HG03565 (cell line): ENCODE results near the gene TMEM131.

ENCODE experiments used
- ATAC-seq: cut with Tn5 transposase; IDR thresholded peaks from one replicate; pipeline ENCODE4 v1.9.1; 2021; ENCODE audit warnings: mild to moderate bottlenecking, moderate library complexity; ENCODE audit not compliant: unreplicated experiment

TMEM131 gene

GRCh38 chr2:97770445-97770844 is 225.3 kb downstream of the TMEM131 start:
- ATAC-seq, result no peak

GRCh38 chr2:97769711-97770110 is 226.0 kb downstream of the TMEM131 start:
- ATAC-seq, result no peak

GRCh38 chr2:97769308-97769707 is 226.4 kb downstream of the TMEM131 start:
- no peak for ATAC-seq

GRCh38 chr2:97766567-97766966 is 229.2 kb downstream of the TMEM131 start:
- no peak for ATAC-seq

GRCh38 chr2:97765933-97766332 is 229.8 kb downstream of the TMEM131 start:
- no peak for ATAC-seq

GRCh38 chr2:97764559-97765263 is 231.0 kb downstream of the TMEM131 start:
- no peak for ATAC-seq

- ATAC-seq, result no peak
Measured at GRCh38 chr2:97763176-97763845, 232.4 kb downstream of the TMEM131 start.

GRCh38 chr2:97761192-97761591 is 234.6 kb downstream of the TMEM131 start:
- ATAC-seq, result no peak

- ATAC-seq, result no peak
Measured at GRCh38 chr2:97760480-97761049, 235.2 kb downstream of the TMEM131 start.

GRCh38 chr2:97759727-97760407 is 235.9 kb downstream of the TMEM131 start:
- ATAC-seq, result no peak

- no peak for ATAC-seq
Measured at GRCh38 chr2:97758131-97758705, 237.5 kb downstream of the TMEM131 start.

- ATAC-seq, result no peak
Measured at GRCh38 chr2:97757062-97757461, 238.7 kb downstream of the TMEM131 start.

GRCh38 chr2:97755491-97755890 is 240.3 kb downstream of the TMEM131 start:
- ATAC-seq, result no peak

GRCh38 chr2:97754690-97755346 is 240.9 kb downstream of the TMEM131 start:
- no peak for ATAC-seq

- no peak for ATAC-seq
Measured at GRCh38 chr2:97752342-97753334, 243.1 kb downstream of the TMEM131 start.

GRCh38 chr2:97751752-97752151 is 244.0 kb downstream of the TMEM131 start:
- no peak for ATAC-seq

GRCh38 chr2:97750017-97750416 is 245.7 kb downstream of the TMEM131 start:
- ATAC-seq, result no peak

- ATAC-seq, result no peak
Measured at GRCh38 chr2:97749581-97749980, 246.2 kb downstream of the TMEM131 start.

- ATAC-seq, result no peak
Measured at GRCh38 chr2:97747716-97748115, 248.0 kb downstream of the TMEM131 start.

- no peak for ATAC-seq
Measured at GRCh38 chr2:97747285-97747684, 248.5 kb downstream of the TMEM131 start.
